CD14-positive monocyte (primary cell): ENCODE data around the gene CTNNA3. TPM values are rescaled to one million over a fixed set of nuclear protein-coding genes. Genes with fewer than 3 reads are reported as not detected.

Source experiments
- DNase-seq, 3 donors: peaks; one replicate each; pipeline ENCODE4 v3.0.0-alpha.2; 2011 to 2022
- H2AFZ ChIP-seq: 2 replicates; pipeline ENCODE4 v1.6.0; 2012; ENCODE audit warnings: mild to moderate bottlenecking, low read depth, low read length, inconsistent platforms; ENCODE audit not compliant: insufficient read depth, poor library complexity, severe bottlenecking
- H3K27ac ChIP-seq, 2 donors: 1 replicate in 1 of 2; 2 replicates in 1 of 2; pipeline ENCODE4 v1.5.1; 2012 to 2013; ENCODE audit warnings: low read length in 2 of 2, control low read depth in 1 of 2, inconsistent platforms in 1 of 2, low read depth in 1 of 2, mild to moderate bottlenecking in 1 of 2
- H3K27me3 ChIP-seq, 2 donors: one replicate each; pipeline versions ENCODE4 v1.6.0 to v1.6.1; 2011 to 2013; ENCODE audit warnings: low read length in 2 of 2; ENCODE audit not compliant: control insufficient read depth in 2 of 2, insufficient read depth in 2 of 2
- H3K36me3 ChIP-seq, 2 donors: replicated peaks in 1 of 2; 1 replicate in 1 of 2; 2 replicates in 1 of 2; pipeline versions ENCODE4 v1.5.1 to v1.6.1; 2012 to 2013; ENCODE audit warnings: low read length in 2 of 2, control low read depth in 1 of 2, inconsistent platforms in 1 of 2, mild to moderate bottlenecking in 1 of 2; ENCODE audit not compliant: insufficient read depth in 2 of 2, control insufficient read depth in 1 of 2
- H3K4me1 ChIP-seq, 2 donors: 1 replicate in 1 of 2; 2 replicates in 1 of 2; pipeline versions ENCODE4 v1.5.1 to v1.6.1; 2012 to 2013; ENCODE audit warnings: low read length in 2 of 2, control low read depth in 1 of 2, inconsistent platforms in 1 of 2, mild to moderate bottlenecking in 1 of 2, moderate library complexity in 1 of 2; ENCODE audit not compliant: insufficient read depth in 2 of 2, control insufficient read depth in 1 of 2
- H3K4me2 ChIP-seq: replicated peaks from 2 replicates; pipeline ENCODE3; 2012; ENCODE audit warnings: low read length, moderate library complexity, mild to moderate bottlenecking; ENCODE audit not compliant: poor library complexity, severe bottlenecking; ENCODE audit errors: extremely low read depth
- H3K4me3 ChIP-seq, 3 experiments: fragments of 200-600 bp in 1 of 3; sonication (generic) in 1 of 3; replicated peaks in 1 of 3; 1 replicate in 2 of 3; 2 replicates in 1 of 3; pipeline ENCODE4 v1.5.1; 2011 to 2013; ENCODE audit warnings: low read length in 3 of 3, mild to moderate bottlenecking in 3 of 3, control low read depth in 2 of 3, low read depth in 2 of 3, inconsistent platforms in 1 of 3, moderate library complexity in 1 of 3
- H3K79me2 ChIP-seq: 2 replicates; pipeline ENCODE4 v1.6.0; 2012; ENCODE audit warnings: mild to moderate bottlenecking, control low read depth, inconsistent platforms, low read length, moderate library complexity; ENCODE audit not compliant: insufficient read depth
- H3K9ac ChIP-seq: 2 replicates; pipeline ENCODE4 v1.6.0; 2017; ENCODE audit warnings: low read length, mild to moderate bottlenecking; ENCODE audit not compliant: insufficient read depth, poor library complexity, severe bottlenecking
- H3K9me3 ChIP-seq, 2 donors: replicated peaks in 1 of 2; 1 replicate in 1 of 2; 2 replicates in 1 of 2; pipeline versions ENCODE4 v1.5.1 to v1.6.1; 2012 to 2013; ENCODE audit warnings: low read length in 2 of 2, control low read depth in 1 of 2; ENCODE audit not compliant: control insufficient read depth in 1 of 2, insufficient read depth in 1 of 2
- H4K20me1 ChIP-seq: 2 replicates; pipeline ENCODE4 v1.6.0; 2012; ENCODE audit warnings: mild to moderate bottlenecking, low read length, control low read depth, moderate library complexity; ENCODE audit not compliant: insufficient read depth
- H3K27ac Mint-ChIP-seq, 7 donors: one replicate each; pipeline ENCODE4 v1.8.0; 2020; ENCODE audit warnings: mild to moderate bottlenecking in 7 of 7, mixed read lengths in 7 of 7, moderate library complexity in 6 of 7, inconsistent platforms in 2 of 7
- H3K27me3 Mint-ChIP-seq, 3 donors: one replicate each; pipeline ENCODE4 v1.8.0; 2021 to 2022; ENCODE audit warnings: low read depth in 3 of 3, mild to moderate bottlenecking in 3 of 3, mixed read lengths in 3 of 3, moderate library complexity in 3 of 3, inconsistent platforms in 1 of 3
- H3K36me3 Mint-ChIP-seq, 2 donors: one replicate each; pipeline ENCODE4 v1.8.0; 2020; ENCODE audit warnings: mixed read lengths in 2 of 2, inconsistent platforms in 1 of 2, mild to moderate bottlenecking in 1 of 2
- H3K4me1 Mint-ChIP-seq: one replicate; pipeline ENCODE4 v1.8.0; 2020; ENCODE audit warnings: mild to moderate bottlenecking, mixed read lengths
- H3K4me3 Mint-ChIP-seq, 2 donors: one replicate each; pipeline ENCODE4 v1.8.0; 2020; ENCODE audit warnings: mild to moderate bottlenecking in 2 of 2, mixed read lengths in 2 of 2, moderate library complexity in 1 of 2
- H3K9me3 Mint-ChIP-seq, 7 donors: one replicate each; pipeline ENCODE4 v1.8.0; 2020 to 2022; ENCODE audit warnings: mixed read lengths in 7 of 7, mild to moderate bottlenecking in 6 of 7, moderate library complexity in 6 of 7, inconsistent platforms in 2 of 7
- WGBS: methylation state at CpG from one replicate; pipeline ENCODE4 v1.1.5; 2013; ENCODE audit warnings: missing lambda C conversion rate; ENCODE audit not compliant: insufficient coverage; 5-methylcytosine and 5-hydroxymethylcytosine counted together
- intact Hi-C, 2 donors: fragments of 100-400 bp; cut with micrococcal nuclease; formaldehyde crosslinking; loops; one replicate each; pipeline versions ENCODE4 v1.15.0 to v1.15.1; 2023
- polyA plus RNA-seq, 3 donors: library from polyadenylated mRNA; depleted of rRNA in 1 of 3; unstranded in 2 of 3; stranded (reverse) in 1 of 3; fragments of 300-500 nt in 2 of 3; fragments of >200 nt in 1 of 3; fragmentation: Illumina TruSeq in 2 of 3; gene quantifications; 1 replicate in 2 of 3; 2 replicates in 1 of 3; pipeline ENCODE4 v1.2.3, GENCODE V29; 2012 to 2021
- TF ChIP-seq, protein P1 (sequence below): fragments of 200-600 bp; IDR thresholded peaks from one replicate; pipeline ENCODE4 v1.8.0; 2022; ENCODE audit warnings: antibody characterized with exemption, mild to moderate bottlenecking

The CTNNA3 gene
- polyA plus RNA-seq, 3 donors, result not detected

DNA sequence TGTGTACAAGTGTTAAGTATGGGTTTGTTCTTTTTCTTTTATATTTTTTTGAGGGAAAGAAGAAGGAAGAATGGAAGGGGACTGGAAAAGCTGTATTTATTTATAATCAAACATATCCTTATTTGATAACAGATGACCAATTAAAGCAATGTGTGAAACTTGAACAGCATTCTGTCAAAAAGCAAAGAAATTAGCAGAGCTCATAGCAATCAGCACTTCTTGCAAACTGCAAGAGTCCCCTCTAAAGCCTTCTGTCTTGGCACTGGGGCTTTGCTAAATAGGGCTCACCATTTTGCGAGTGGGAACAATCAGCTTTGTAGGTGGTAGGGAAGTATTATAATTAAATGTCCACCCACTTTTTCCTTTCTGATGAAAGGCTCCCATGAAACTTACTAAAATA is 935.1 kb downstream of the CTNNA3 start:
- WGBS, result no CpG with 5 or more reads among the region's 1 CpG
- Histone ChIP-seq H3K27me3 (no peaks in the 10 kb centered on the region), H4K20me1 (no peaks in the 10 kb centered on the region), H3K36me3 (no peaks in the 10 kb centered on the region), H3K79me2 (no peaks in the 10 kb centered on the region), H3K4me3 (no peak overlapping the region), H3K9me3 (no peaks in the 10 kb centered on the region), H2AFZ (no peak overlapping the region), H3K27ac (no peak overlapping the region), H3K9ac (no peak overlapping the region), H3K4me2 (no peak overlapping the region), H3K4me1 (no peaks in the 10 kb centered on the region)
- Mint-ChIP-seq H3K36me3 (no peaks in the 10 kb centered on the region), H3K4me3 (no peak overlapping the region), H3K4me1 (no peaks in the 10 kb centered on the region), H3K27ac (no peak overlapping the region), H3K27me3 (peaks cover 0 to 1% (median 0%) of the 10 kb centered on the region in 3 donors), H3K9me3 (peaks cover 0 to 3% (median 0%) of the 10 kb centered on the region in 7 donors)
- no peak for DNase-seq
- intact Hi-C loops, result no loop called here
- TF ChIP-seq, protein P1, sequence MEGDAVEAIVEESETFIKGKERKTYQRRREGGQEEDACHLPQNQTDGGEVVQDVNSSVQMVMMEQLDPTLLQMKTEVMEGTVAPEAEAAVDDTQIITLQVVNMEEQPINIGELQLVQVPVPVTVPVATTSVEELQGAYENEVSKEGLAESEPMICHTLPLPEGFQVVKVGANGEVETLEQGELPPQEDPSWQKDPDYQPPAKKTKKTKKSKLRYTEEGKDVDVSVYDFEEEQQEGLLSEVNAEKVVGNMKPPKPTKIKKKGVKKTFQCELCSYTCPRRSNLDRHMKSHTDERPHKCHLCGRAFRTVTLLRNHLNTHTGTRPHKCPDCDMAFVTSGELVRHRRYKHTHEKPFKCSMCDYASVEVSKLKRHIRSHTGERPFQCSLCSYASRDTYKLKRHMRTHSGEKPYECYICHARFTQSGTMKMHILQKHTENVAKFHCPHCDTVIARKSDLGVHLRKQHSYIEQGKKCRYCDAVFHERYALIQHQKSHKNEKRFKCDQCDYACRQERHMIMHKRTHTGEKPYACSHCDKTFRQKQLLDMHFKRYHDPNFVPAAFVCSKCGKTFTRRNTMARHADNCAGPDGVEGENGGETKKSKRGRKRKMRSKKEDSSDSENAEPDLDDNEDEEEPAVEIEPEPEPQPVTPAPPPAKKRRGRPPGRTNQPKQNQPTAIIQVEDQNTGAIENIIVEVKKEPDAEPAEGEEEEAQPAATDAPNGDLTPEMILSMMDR, result no peak

DNA sequence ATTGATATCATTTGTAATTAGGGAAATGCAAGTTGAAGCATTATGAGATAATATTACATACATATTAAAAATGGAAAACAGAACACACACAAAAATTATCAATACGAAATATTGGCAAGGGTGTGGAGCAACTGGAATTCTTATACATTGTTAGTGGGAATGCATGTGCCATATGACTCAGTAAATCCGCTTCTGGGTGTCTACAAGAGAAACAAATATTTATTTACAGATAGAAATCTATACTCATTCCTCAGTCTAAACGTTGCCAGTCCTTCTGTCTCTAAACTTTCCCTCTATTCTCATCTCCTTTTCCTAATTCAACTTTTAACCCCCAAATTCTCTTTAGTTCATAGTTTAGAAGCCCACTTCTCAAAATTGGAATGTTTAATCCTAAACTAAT is 940.5 kb downstream of the CTNNA3 start:
- no peak for DNase-seq
- Mint-ChIP-seq H3K27me3 (peaks cover 0 to 1% (median 0%) of the 10 kb centered on the region in 3 donors), H3K4me3 (no peak overlapping the region), H3K9me3 (peaks cover 0 to 5% (median 0%) of the 10 kb centered on the region in 7 donors), H3K27ac (no peak overlapping the region), H3K36me3 (no peaks in the 10 kb centered on the region), H3K4me1 (no peaks in the 10 kb centered on the region)
- Histone ChIP-seq H3K4me2 (no peak overlapping the region), H3K27ac (no peak overlapping the region), H3K79me2 (no peaks in the 10 kb centered on the region), H3K27me3 (no peaks in the 10 kb centered on the region), H3K36me3 (no peaks in the 10 kb centered on the region), H3K9me3 (no peaks in the 10 kb centered on the region), H2AFZ (no peak overlapping the region), H3K4me3 (no peak overlapping the region), H3K9ac (no peak overlapping the region), H3K4me1 (no peaks in the 10 kb centered on the region), H4K20me1 (no peaks in the 10 kb centered on the region)
- intact Hi-C loops, result no loop called here
- no CpG with 5 or more reads among the region's 3 CpGs for WGBS
- TF ChIP-seq, protein P1, result no peak
